GM12891 (cell line): ENCODE results near the gene FGF11.

Experiments
- POLR2A ChIP-seq: IDR thresholded peaks from 2 replicates; pipeline ENCODE4 v1.6.1; 2011; ENCODE audit warnings: low read depth, low read length, control low read depth
- POLR2AphosphoS5 ChIP-seq: IDR thresholded peaks from 2 replicates; pipeline ENCODE4 v1.6.1; 2011; ENCODE audit warnings: low read depth, low read length, control low read depth
- POU2F2 ChIP-seq: IDR thresholded peaks from 2 replicates; pipeline ENCODE4 v1.6.1; 2011; ENCODE audit warnings: low read depth, mild to moderate bottlenecking, control low read depth, low read length, moderate library complexity
- TAF1 ChIP-seq: IDR thresholded peaks from 2 replicates; pipeline ENCODE4 v1.6.1; 2011; ENCODE audit warnings: low read depth, low read length, control low read depth

DNA sequence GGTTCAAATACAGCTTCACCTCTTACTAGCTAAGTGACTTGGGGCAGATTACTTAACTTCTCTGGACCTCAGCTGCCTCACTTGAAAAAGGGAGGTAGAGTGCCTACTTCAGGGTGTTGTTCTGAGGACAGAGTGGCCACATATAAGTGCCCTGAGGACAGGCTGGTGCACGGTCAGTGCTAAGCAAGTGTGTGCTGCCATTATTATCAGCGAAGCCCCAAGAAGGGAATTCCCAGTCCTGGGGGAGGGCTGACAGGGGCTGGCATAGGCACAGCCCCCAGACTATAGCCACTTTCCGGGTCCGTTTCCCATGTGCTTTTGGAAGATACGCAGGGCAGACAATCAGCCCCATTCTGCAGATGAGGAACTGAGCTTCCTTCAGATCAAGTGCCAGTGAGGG, 37.6 kb downstream of the FGF11 start:
- TF ChIP-seq POLR2AphosphoS5 = no peak
- TF ChIP-seq TAF1 = no peak
- no peak for TF ChIP-seq POLR2A
- no peak for TF ChIP-seq POU2F2
